OCI-LY3 (cell line): ENCODE measurements around the gene PCK2.

Source experiments
- H2AFZ ChIP-seq: fragments of 200-600, 300-600 bp; shearing (Covaris generic); 2 replicates; pipeline ENCODE4 v1.6.0; 2014; ENCODE audit warnings: antibody characterized with exemption, low read depth, low read length
- H3K27ac ChIP-seq: fragments of 200-600, 300-600 bp; sonication (generic); 2 replicates; pipeline ENCODE4 v1.5.1; 2014; ENCODE audit warnings: mild to moderate bottlenecking, low read length, moderate library complexity, mixed read lengths
- H3K27me3 ChIP-seq: fragments of 200-600, 300-600 bp; sonication (generic); 2 replicates; pipeline ENCODE4 v1.6.1; 2014; ENCODE audit warnings: low read depth, low read length, mixed read lengths
- H3K36me3 ChIP-seq: fragments of 200-600, 300-600 bp; sonication (generic); replicated peaks from 2 replicates; pipeline ENCODE3; 2014; ENCODE audit warnings: low read depth, low read length, mixed read lengths
- H3K4me1 ChIP-seq: fragments of 300-600, 200-600 bp; sonication (generic); 2 replicates; pipeline ENCODE4 v1.6.1; 2014; ENCODE audit warnings: low read length, mixed read lengths
- H3K4me2 ChIP-seq: fragments of 200-600, 300-600 bp; sonication (generic); 2 replicates; pipeline ENCODE4 v1.6.1; 2014; ENCODE audit warnings: low read length, mixed read lengths
- H3K4me3 ChIP-seq: fragments of 300-600, 200-600 bp; sonication (generic); 2 replicates; pipeline ENCODE4 v1.5.1; 2014; ENCODE audit warnings: antibody characterized with exemption, mild to moderate bottlenecking, low read length, moderate library complexity
- H3K79me2 ChIP-seq: fragments of 300-600, 200-600 bp; shearing (Covaris generic); 2 replicates; pipeline ENCODE4 v1.6.1; 2014; ENCODE audit warnings: mild to moderate bottlenecking, low read length, mixed read lengths
- H3K9ac ChIP-seq: fragments of 300-600, 200-600 bp; shearing (Covaris generic); 2 replicates; pipeline ENCODE4 v1.6.0; 2014; ENCODE audit warnings: mild to moderate bottlenecking, low read length, moderate library complexity
- H3K9me3 ChIP-seq: fragments of 200-600, 300-600 bp; shearing (Covaris generic); 2 replicates; pipeline ENCODE4 v1.6.1; 2014; ENCODE audit warnings: low read length, mixed read lengths; ENCODE audit not compliant: insufficient read depth
- H4K20me1 ChIP-seq: fragments of 200-600, 300-600 bp; sonication (generic); 2 replicates; pipeline ENCODE4 v1.6.1; 2016; ENCODE audit warnings: low read length, mixed read lengths; ENCODE audit not compliant: insufficient read depth
- EZH2phosphoT487 ChIP-seq: fragments of 200-600 bp; shearing (Covaris generic); IDR thresholded peaks from 2 replicates; pipeline ENCODE4 v1.6.1; 2018; ENCODE audit warnings: antibody characterized with exemption, mixed run types, low read depth
- TF ChIP-seq, protein P1 (sequence below): fragments of 200-600, 300-600 bp; sonication (generic); IDR thresholded peaks from 2 replicates; pipeline ENCODE4 v1.5.1; 2014; ENCODE audit warnings: antibody characterized with exemption, low read length, low read depth

Gene PCK2

DNA sequence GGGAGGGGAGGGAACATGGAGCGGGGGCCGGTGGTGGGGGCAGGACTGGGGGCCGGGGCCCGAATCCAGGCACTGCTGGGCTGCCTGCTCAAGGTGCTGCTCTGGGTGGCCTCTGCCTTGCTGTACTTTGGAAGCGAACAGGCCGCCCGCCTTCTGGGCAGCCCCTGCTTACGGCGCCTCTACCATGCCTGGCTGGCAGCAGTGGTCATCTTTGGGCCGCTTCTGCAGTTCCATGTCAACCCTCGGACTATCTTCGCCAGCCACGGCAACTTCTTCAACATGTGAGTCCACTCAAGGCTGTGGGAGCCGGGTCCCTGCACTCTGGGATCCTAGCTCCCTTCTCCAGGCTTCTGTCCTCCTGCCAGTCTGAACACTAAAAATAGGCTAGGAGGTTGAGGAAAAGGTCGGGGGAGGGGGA lies 37.4 kb downstream of the PCK2 start:
- TF ChIP-seq, protein P1, sequence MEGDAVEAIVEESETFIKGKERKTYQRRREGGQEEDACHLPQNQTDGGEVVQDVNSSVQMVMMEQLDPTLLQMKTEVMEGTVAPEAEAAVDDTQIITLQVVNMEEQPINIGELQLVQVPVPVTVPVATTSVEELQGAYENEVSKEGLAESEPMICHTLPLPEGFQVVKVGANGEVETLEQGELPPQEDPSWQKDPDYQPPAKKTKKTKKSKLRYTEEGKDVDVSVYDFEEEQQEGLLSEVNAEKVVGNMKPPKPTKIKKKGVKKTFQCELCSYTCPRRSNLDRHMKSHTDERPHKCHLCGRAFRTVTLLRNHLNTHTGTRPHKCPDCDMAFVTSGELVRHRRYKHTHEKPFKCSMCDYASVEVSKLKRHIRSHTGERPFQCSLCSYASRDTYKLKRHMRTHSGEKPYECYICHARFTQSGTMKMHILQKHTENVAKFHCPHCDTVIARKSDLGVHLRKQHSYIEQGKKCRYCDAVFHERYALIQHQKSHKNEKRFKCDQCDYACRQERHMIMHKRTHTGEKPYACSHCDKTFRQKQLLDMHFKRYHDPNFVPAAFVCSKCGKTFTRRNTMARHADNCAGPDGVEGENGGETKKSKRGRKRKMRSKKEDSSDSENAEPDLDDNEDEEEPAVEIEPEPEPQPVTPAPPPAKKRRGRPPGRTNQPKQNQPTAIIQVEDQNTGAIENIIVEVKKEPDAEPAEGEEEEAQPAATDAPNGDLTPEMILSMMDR: no peak
- no peak for TF ChIP-seq EZH2phosphoT487
- H3K27ac ChIP-seq: no peak overlapping the region
- H3K79me2 ChIP-seq: peaks cover 6% of the 10 kb centered on the region

DNA sequence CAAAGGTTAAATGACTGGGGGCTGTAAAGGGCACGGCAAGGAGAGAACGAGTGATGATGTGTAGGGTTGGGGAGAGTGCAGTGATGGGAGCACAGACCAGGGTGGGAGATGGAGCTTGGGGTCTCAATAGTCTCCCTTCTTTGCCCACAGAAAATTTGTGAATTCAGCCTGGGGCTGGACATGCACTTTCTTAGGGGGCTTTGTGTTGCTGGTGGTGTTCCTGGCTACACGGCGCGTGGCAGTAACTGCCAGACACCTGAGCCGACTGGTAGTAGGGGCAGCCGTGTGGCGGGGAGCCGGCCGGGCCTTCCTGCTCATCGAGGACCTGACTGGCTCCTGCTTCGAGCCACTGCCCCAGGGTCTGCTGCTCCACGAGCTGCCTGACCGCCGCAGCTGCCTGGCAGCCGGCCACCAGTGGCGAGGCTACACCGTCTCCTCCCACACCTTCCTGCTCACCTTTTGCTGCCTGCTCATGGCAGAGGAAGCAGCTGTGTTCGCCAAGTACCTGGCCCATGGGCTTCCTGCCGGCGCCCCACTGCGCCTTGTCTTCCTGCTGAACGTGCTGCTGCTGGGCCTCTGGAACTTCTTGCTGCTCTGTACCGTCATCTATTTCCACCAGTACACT lies 38.1 kb downstream of the PCK2 start:
- Histone ChIP-seq H3K9me3 (no peaks in the 10 kb centered on the region), H3K9ac (no peak overlapping the region), H3K4me3 (no peak overlapping the region), H3K4me2 (no peak overlapping the region), H2AFZ (no peak overlapping the region), H3K27me3 (no peaks in the 10 kb centered on the region), H3K79me2 (peaks cover 12% of the 10 kb centered on the region), H3K27ac (no peak overlapping the region), H3K36me3 (peaks cover 3% of the 10 kb centered on the region), H3K4me1 (peaks cover 23% of the 10 kb centered on the region), H4K20me1 (no peaks in the 10 kb centered on the region)
- TF ChIP-seq EZH2phosphoT487: no peak
- TF ChIP-seq, protein P1: no peak

More for the DNA sequence above, 37.4 kb downstream of the PCK2 start:
- Histone ChIP-seq H4K20me1 (no peaks in the 10 kb centered on the region), H3K9me3 (no peaks in the 10 kb centered on the region), H2AFZ (no peak overlapping the region), H3K9ac (no peak overlapping the region), H3K4me2 (no peak overlapping the region), H3K36me3 (peaks cover 1% of the 10 kb centered on the region), H3K4me3 (no peak overlapping the region), H3K27me3 (no peaks in the 10 kb centered on the region), H3K4me1 (peaks cover 19% of the 10 kb centered on the region)

DNA sequence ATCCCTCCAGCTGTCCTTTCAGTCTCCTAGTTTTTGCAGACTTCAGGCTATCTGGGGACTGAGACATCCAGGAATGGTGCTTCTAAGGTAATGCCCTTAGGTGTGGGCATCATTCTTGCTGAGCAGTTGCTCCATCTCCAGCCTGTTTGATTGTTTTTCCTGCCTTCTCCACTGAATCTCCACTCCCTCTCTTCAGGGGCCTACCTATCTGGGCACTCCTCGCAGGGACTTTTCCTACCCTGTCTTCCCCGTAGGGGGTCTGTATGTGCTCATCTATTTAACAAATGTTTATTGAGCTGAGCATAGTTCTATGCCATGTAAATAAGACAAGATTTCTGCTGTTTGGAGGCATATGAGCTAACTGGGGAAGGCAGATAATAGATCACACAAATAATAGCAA lies 38.9 kb downstream of the PCK2 start:
- H3K79me2 ChIP-seq: peaks cover 20% of the 10 kb centered on the region
- no peaks in the 10 kb centered on the region for H3K9me3 ChIP-seq
- peaks cover 28% of the 10 kb centered on the region for H3K4me1 ChIP-seq
- H2AFZ ChIP-seq: no peak overlapping the region
- no peak for TF ChIP-seq EZH2phosphoT487
- TF ChIP-seq, protein P1: no peak
- no peak overlapping the region for H3K4me3 ChIP-seq
- H4K20me1 ChIP-seq: no peaks in the 10 kb centered on the region
- H3K9ac ChIP-seq: no peak overlapping the region
- peaks cover 10% of the 10 kb centered on the region for H3K36me3 ChIP-seq
- H3K27me3 ChIP-seq: no peaks in the 10 kb centered on the region
- H3K27ac ChIP-seq: no peak overlapping the region
- H3K4me2 ChIP-seq: no peak overlapping the region

DNA sequence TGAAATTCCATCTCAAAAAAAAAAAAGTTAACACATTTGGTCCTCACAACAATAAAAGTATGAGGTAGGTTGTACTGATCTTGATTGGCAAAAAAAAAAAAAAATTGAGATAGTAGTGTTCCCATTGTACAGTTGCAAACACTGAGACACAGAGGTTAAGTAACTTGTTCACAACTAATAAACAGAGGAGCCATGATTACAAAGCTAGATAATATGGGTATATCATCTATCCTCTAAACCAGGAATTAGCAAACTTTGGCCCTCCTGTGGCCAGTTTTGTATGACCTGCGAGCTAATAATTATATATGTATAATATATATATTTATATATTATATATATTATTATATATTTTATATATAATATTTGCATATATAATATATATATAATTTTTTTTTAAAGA lies 39.6 kb downstream of the PCK2 start:
- Histone ChIP-seq H3K79me2 (peaks cover 28% of the 10 kb centered on the region), H3K9ac (no peak overlapping the region), H3K4me1 (peaks cover 28% of the 10 kb centered on the region), H3K36me3 (peaks cover 18% of the 10 kb centered on the region), H3K27ac (no peak overlapping the region), H2AFZ (no peak overlapping the region), H3K4me2 (no peak overlapping the region), H4K20me1 (no peaks in the 10 kb centered on the region), H3K4me3 (no peak overlapping the region), H3K9me3 (no peaks in the 10 kb centered on the region), H3K27me3 (no peaks in the 10 kb centered on the region)
- TF ChIP-seq, protein P1: no peak
- TF ChIP-seq EZH2phosphoT487: no peak
